Measurements from ENCODE around the gene STOX1.

STOX1 gene

GRCh38 chr10:68829521-68829920 is 2.2 kb downstream of the STOX1 start:
- no peak overlapping the region for H3K9ac ChIP-seq (ENCODE audit: low read length)
- no peak overlapping the region for H2BK120ac ChIP-seq (ENCODE audit: insufficient read depth, low read length, poor library complexity)
- no peak overlapping the region for H3K4ac ChIP-seq (ENCODE audit: low read depth, low read length)
- H3K18ac ChIP-seq (ENCODE audit: low read length), result no peak overlapping the region
- no peaks in the 10 kb centered on the region for H3K9me3 ChIP-seq (ENCODE audit: insufficient read depth, low read depth, low read length)
- H2AFZ ChIP-seq (ENCODE audit: insufficient read depth, low read length, poor library complexity), result no peak overlapping the region
- H3K14ac ChIP-seq (ENCODE audit: low read length), result no peak overlapping the region
- no peak overlapping the region for H2AK5ac ChIP-seq (ENCODE audit: low read length)
- no peak overlapping the region for H4K8ac ChIP-seq (ENCODE audit: low read depth, low read length)
- peaks cover 3% of the 10 kb centered on the region for H3K79me1 ChIP-seq (ENCODE audit: low read length)
- H3K23ac ChIP-seq (ENCODE audit: low read length), result no peak overlapping the region
- H3K4me3 ChIP-seq (ENCODE audit: low read depth, low read length), result no peak overlapping the region
- no peak overlapping the region for H3K27ac ChIP-seq (ENCODE audit: low read depth, low read length)
- no peak overlapping the region for H4K91ac ChIP-seq (ENCODE audit: low read depth, low read length)
- H3K79me2 ChIP-seq (ENCODE audit: control insufficient read depth, insufficient read depth, low read length, poor library complexity), result no peaks in the 10 kb centered on the region
- no peaks in the 10 kb centered on the region for H3K27me3 ChIP-seq (ENCODE audit: insufficient read depth, low read length)
- DNase-seq, result no peak
- H2BK12ac ChIP-seq (ENCODE audit: low read length), result no peak overlapping the region
- WGBS (ENCODE audit: extremely low coverage, insufficient coverage, insufficient read length), result no CpG with 5 or more reads among the region's 6 CpGs
- no peak overlapping the region for H3K4me2 ChIP-seq (ENCODE audit: low read length)
- H3K36me3 ChIP-seq (ENCODE audit: control insufficient read depth in 1 of 2, insufficient read depth in 2 of 2, low read length in 2 of 2), result no peaks in the 10 kb centered on the region
- no peak overlapping the region for H4K12ac ChIP-seq (ENCODE audit: low read depth, low read length)
- H3K4me1 ChIP-seq (ENCODE audit: control insufficient read depth in 1 of 2, insufficient read depth in 2 of 2, low read length in 2 of 2), result peaks cover 4 to 5% of the 10 kb centered on the region in 2 experiments
- H2BK5ac ChIP-seq (ENCODE audit: low read depth, low read length, poor library complexity), result no peak overlapping the region

- no peak overlapping the region for H2AK5ac ChIP-seq (ENCODE audit: low read length)
- no peak overlapping the region for H2BK5ac ChIP-seq (ENCODE audit: low read depth, low read length, poor library complexity)
- no peak overlapping the region for H3K9ac ChIP-seq (ENCODE audit: low read length)
- no peak for DNase-seq
- H3K4me3 ChIP-seq (ENCODE audit: low read depth, low read length), result no peak overlapping the region
- no peaks in the 10 kb centered on the region for H3K36me3 ChIP-seq (ENCODE audit: control insufficient read depth in 1 of 2, insufficient read depth in 2 of 2, low read length in 2 of 2)
- no peak overlapping the region for H4K8ac ChIP-seq (ENCODE audit: low read depth, low read length)
- no peak overlapping the region for H3K18ac ChIP-seq (ENCODE audit: low read length)
- no peaks in the 10 kb centered on the region for H3K79me2 ChIP-seq (ENCODE audit: control insufficient read depth, insufficient read depth, low read length, poor library complexity)
- H3K14ac ChIP-seq (ENCODE audit: low read length), result no peak overlapping the region
- no peak overlapping the region for H3K4ac ChIP-seq (ENCODE audit: low read depth, low read length)
- H3K23ac ChIP-seq (ENCODE audit: low read length), result no peak overlapping the region
- H2BK120ac ChIP-seq (ENCODE audit: insufficient read depth, low read length, poor library complexity), result no peak overlapping the region
- H3K79me1 ChIP-seq (ENCODE audit: low read length), result peaks cover 3% of the 10 kb centered on the region
- no peak overlapping the region for H4K12ac ChIP-seq (ENCODE audit: low read depth, low read length)
- H3K27ac ChIP-seq (ENCODE audit: low read depth, low read length), result no peak overlapping the region
- peaks cover 4 to 5% of the 10 kb centered on the region in 2 experiments for H3K4me1 ChIP-seq (ENCODE audit: control insufficient read depth in 1 of 2, insufficient read depth in 2 of 2, low read length in 2 of 2)
- no peaks in the 10 kb centered on the region for H3K9me3 ChIP-seq (ENCODE audit: insufficient read depth, low read depth, low read length)
- no peak overlapping the region for H3K4me2 ChIP-seq (ENCODE audit: low read length)
- H2BK12ac ChIP-seq (ENCODE audit: low read length), result no peak overlapping the region
- H4K91ac ChIP-seq (ENCODE audit: low read depth, low read length), result no peak overlapping the region
- no CpG with 5 or more reads among the region's 6 CpGs for WGBS (ENCODE audit: extremely low coverage, insufficient coverage, insufficient read length)
- H3K27me3 ChIP-seq (ENCODE audit: insufficient read depth, low read length), result no peaks in the 10 kb centered on the region
- H2AFZ ChIP-seq (ENCODE audit: insufficient read depth, low read length, poor library complexity), result no peak overlapping the region
Measured at GRCh38 chr10:68829952-68830351, 2.6 kb downstream of the STOX1 start.

- no CpG with 5 or more reads among the region's 5 CpGs for WGBS (ENCODE audit: extremely low coverage, insufficient coverage, insufficient read length)
Measured at GRCh38 chr10:68831961-68832455, 4.7 kb downstream of the STOX1 start.

GRCh38 chr10:68832601-68833000 is 5.3 kb downstream of the STOX1 start:
- no peak overlapping the region for H3K27ac ChIP-seq (ENCODE audit: low read depth, low read length)
- H3K4ac ChIP-seq (ENCODE audit: low read depth, low read length), result no peak overlapping the region
- no peaks in the 10 kb centered on the region for H3K36me3 ChIP-seq (ENCODE audit: control insufficient read depth in 1 of 2, insufficient read depth in 2 of 2, low read length in 2 of 2)
- no peak overlapping the region for H3K18ac ChIP-seq (ENCODE audit: low read length)
- WGBS (ENCODE audit: extremely low coverage, insufficient coverage, insufficient read length), result no CpG with 5 or more reads among the region's 4 CpGs
- H3K23ac ChIP-seq (ENCODE audit: low read length), result no peak overlapping the region
- no peaks in the 10 kb centered on the region for H3K9me3 ChIP-seq (ENCODE audit: insufficient read depth, low read depth, low read length)
- H3K27me3 ChIP-seq (ENCODE audit: insufficient read depth, low read length), result no peaks in the 10 kb centered on the region
- no peak overlapping the region for H3K4me2 ChIP-seq (ENCODE audit: low read length)
- H3K4me1 ChIP-seq (ENCODE audit: control insufficient read depth in 1 of 2, insufficient read depth in 2 of 2, low read length in 2 of 2), result no peaks in the 10 kb centered on the region
- peak; percentile 11 to 32 for DNase-seq
- no peaks in the 10 kb centered on the region for H3K79me1 ChIP-seq (ENCODE audit: low read length)
- H2AK5ac ChIP-seq (ENCODE audit: low read length), result no peak overlapping the region
- H3K4me3 ChIP-seq (ENCODE audit: low read depth, low read length), result no peak overlapping the region
- no peak overlapping the region for H4K8ac ChIP-seq (ENCODE audit: low read depth, low read length)
- H3K79me2 ChIP-seq (ENCODE audit: control insufficient read depth, insufficient read depth, low read length, poor library complexity), result no peaks in the 10 kb centered on the region
- no peak overlapping the region for H4K12ac ChIP-seq (ENCODE audit: low read depth, low read length)
- no peak overlapping the region for H2AFZ ChIP-seq (ENCODE audit: insufficient read depth, low read length, poor library complexity)
- no peak overlapping the region for H2BK5ac ChIP-seq (ENCODE audit: low read depth, low read length, poor library complexity)
- no peak overlapping the region for H2BK12ac ChIP-seq (ENCODE audit: low read length)
- no peak overlapping the region for H4K91ac ChIP-seq (ENCODE audit: low read depth, low read length)
- H3K9ac ChIP-seq (ENCODE audit: low read length), result no peak overlapping the region
- H2BK120ac ChIP-seq (ENCODE audit: insufficient read depth, low read length, poor library complexity), result no peak overlapping the region
- H3K14ac ChIP-seq (ENCODE audit: low read length), result no peak overlapping the region

More at GRCh38 chr10:68831961-68832455, 4.7 kb downstream of the STOX1 start:
- Histone ChIP-seq H3K9ac (ENCODE audit: low read length) (no peak overlapping the region), H2BK12ac (ENCODE audit: low read length) (no peak overlapping the region), H3K4me1 (ENCODE audit: control insufficient read depth in 1 of 2, insufficient read depth in 2 of 2, low read length in 2 of 2) (peaks cover 0 to under 1% of the 10 kb centered on the region in 2 experiments), H2AFZ (ENCODE audit: insufficient read depth, low read length, poor library complexity) (no peak overlapping the region), H2BK5ac (ENCODE audit: low read depth, low read length, poor library complexity) (no peak overlapping the region), H3K27me3 (ENCODE audit: insufficient read depth, low read length) (no peaks in the 10 kb centered on the region), H2BK120ac (ENCODE audit: insufficient read depth, low read length, poor library complexity) (no peak overlapping the region), H3K23ac (ENCODE audit: low read length) (no peak overlapping the region), H4K91ac (ENCODE audit: low read depth, low read length) (no peak overlapping the region), H3K14ac (ENCODE audit: low read length) (no peak overlapping the region), H2AK5ac (ENCODE audit: low read length) (no peak overlapping the region), H3K79me1 (ENCODE audit: low read length) (peaks cover 2% of the 10 kb centered on the region), H3K4me3 (ENCODE audit: low read depth, low read length) (no peak overlapping the region), H3K27ac (ENCODE audit: low read depth, low read length) (no peak overlapping the region), H3K9me3 (ENCODE audit: insufficient read depth, low read depth, low read length) (no peaks in the 10 kb centered on the region), H3K4ac (ENCODE audit: low read depth, low read length) (no peak overlapping the region), H3K18ac (ENCODE audit: low read length) (no peak overlapping the region), H4K12ac (ENCODE audit: low read depth, low read length) (no peak overlapping the region), H3K79me2 (ENCODE audit: control insufficient read depth, insufficient read depth, low read length, poor library complexity) (no peaks in the 10 kb centered on the region), H4K8ac (ENCODE audit: low read depth, low read length) (no peak overlapping the region), H3K4me2 (ENCODE audit: low read length) (no peak overlapping the region), H3K36me3 (ENCODE audit: control insufficient read depth in 1 of 2, insufficient read depth in 2 of 2, low read length in 2 of 2) (no peaks in the 10 kb centered on the region)
- no peak for DNase-seq

Measured in trophoblast cell (in vitro differentiated cells and primary cell).